HG03196 (cell line): ENCODE data around the gene TRMO.
"Not testable (repeated sequence)": the region's sequence is repeated elsewhere in the genome, so short reads cannot be mapped to it uniquely, and the experiment has no call there.

ENCODE experiments used
- ATAC-seq: cut with Tn5 transposase; IDR thresholded peaks from one replicate; pipeline ENCODE4 v1.9.1; 2021; ENCODE audit not compliant: unreplicated experiment

The TRMO gene

GRCh38 chr9:97921959-97922724 lies at the start of gene TRMO:
TRMO (minus strand) TSS chr9:97922500; CDS start chr9:97922493, 7 bp downstream.
- peak; percentile 83 for ATAC-seq

- ATAC-seq: no peak
These were observed 47.9 kb upstream of the TRMO start for GRCh38 chr9:97970165-97970564.

GRCh38 chr9:97969014-97969413 lies 46.7 kb upstream of the TRMO start:
- no peak for ATAC-seq

GRCh38 chr9:97966493-97966892 lies 44.2 kb upstream of the TRMO start:
- no peak for ATAC-seq

- ATAC-seq: no peak
These were observed 42.6 kb upstream of the TRMO start for GRCh38 chr9:97964901-97965300.

GRCh38 chr9:97963232-97963631 lies 40.9 kb upstream of the TRMO start:
- ATAC-seq: no peak

GRCh38 chr9:97962575-97962974 lies 40.3 kb upstream of the TRMO start:
- no peak for ATAC-seq

- ATAC-seq: no peak
These were observed 39.8 kb upstream of the TRMO start for GRCh38 chr9:97962136-97962535.

- no peak for ATAC-seq
These were observed 39.1 kb upstream of the TRMO start for GRCh38 chr9:97961361-97961760.

GRCh38 chr9:97960678-97961328 lies 38.5 kb upstream of the TRMO start:
- not testable (repeated sequence) for ATAC-seq

GRCh38 chr9:97959585-97959984 lies 37.3 kb upstream of the TRMO start:
- no peak for ATAC-seq

GRCh38 chr9:97958812-97959511 lies 36.7 kb upstream of the TRMO start:
- ATAC-seq: no peak

GRCh38 chr9:97956331-97956730 lies 34.0 kb upstream of the TRMO start:
- ATAC-seq: no peak

- ATAC-seq: peak; percentile 83
These were observed 32.3 kb upstream of the TRMO start for GRCh38 chr9:97954550-97954989.

- ATAC-seq: not testable (repeated sequence)
These were observed 28.6 kb upstream of the TRMO start for GRCh38 chr9:97950873-97951272.

- not testable (repeated sequence) for ATAC-seq
These were observed 24.8 kb upstream of the TRMO start for GRCh38 chr9:97947094-97947493.

GRCh38 chr9:97945470-97945869 lies 23.2 kb upstream of the TRMO start:
- not testable (repeated sequence) for ATAC-seq

GRCh38 chr9:97944612-97945011 lies 22.3 kb upstream of the TRMO start:
- no peak for ATAC-seq

GRCh38 chr9:97943308-97943855 lies 21.1 kb upstream of the TRMO start:
- ATAC-seq: no peak

- no peak for ATAC-seq
These were observed 19.0 kb upstream of the TRMO start for GRCh38 chr9:97941323-97941722.

GRCh38 chr9:97940741-97941140 lies 18.4 kb upstream of the TRMO start:
- ATAC-seq: no peak

GRCh38 chr9:97940233-97940632 lies 17.9 kb upstream of the TRMO start:
- no peak for ATAC-seq
